ENCODE results near the gene RASGRF1. TPM values are rescaled to one million over a fixed set of nuclear protein-coding genes. Genes with fewer than 3 reads are reported as not detected.

RASGRF1 gene
- polyA plus RNA-seq, 1 donor (not counting 4 experiments of a cell fraction or from before 2014, with no cell fraction given) = 0.08 TPM

DNA sequence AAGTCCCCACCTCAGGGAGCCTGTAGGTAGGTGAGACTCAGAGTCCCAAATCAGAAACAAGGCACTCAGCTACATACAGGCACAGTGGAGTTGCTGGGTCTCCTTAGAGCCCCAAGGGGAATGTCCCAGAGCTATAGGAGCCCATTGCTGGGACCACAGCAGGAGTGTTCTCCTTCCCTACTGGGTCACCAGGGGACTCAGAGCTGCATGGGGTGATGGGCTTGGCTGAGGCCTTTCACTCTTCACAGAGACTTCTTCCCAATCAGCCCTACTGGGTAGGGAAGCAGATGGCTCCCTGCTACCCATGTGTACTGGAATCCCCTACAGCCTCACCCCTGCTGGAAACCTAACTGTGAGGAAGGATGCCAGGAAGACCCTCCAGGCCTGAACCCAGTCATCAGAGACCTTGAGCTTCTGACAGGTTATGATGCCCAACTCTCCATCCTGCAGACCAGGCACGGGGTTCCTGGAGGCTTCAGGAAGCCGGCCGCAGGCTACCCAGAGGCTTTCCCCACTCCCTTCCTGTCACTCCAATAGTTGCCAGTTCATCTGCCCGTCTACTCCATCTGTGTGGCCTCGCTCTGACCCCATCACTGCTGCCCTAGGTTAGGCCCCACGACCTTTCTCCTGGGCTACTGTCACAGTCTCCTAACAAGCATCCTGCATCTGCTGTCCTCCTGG, 24.0 kb downstream of the RASGRF1 start:
- H3K27me3 ChIP-seq (ENCODE audit: control insufficient read depth, extremely low read depth, insufficient read depth, low read length) = no peaks in the 10 kb centered on the region
- peaks cover 3% of the 10 kb centered on the region for H4K20me1 ChIP-seq (ENCODE audit: control insufficient read depth, extremely low read depth, insufficient read depth, low read length)
- H3K4me1 ChIP-seq (ENCODE audit: control insufficient read depth, extremely low read depth, insufficient read depth, low read length) = no peaks in the 10 kb centered on the region
- TF ChIP-seq EZH2 (IDR thresholded peaks at IDR 0.05; ENCODE audit: low read length) = no peak
- TF ChIP-seq, protein P1, sequence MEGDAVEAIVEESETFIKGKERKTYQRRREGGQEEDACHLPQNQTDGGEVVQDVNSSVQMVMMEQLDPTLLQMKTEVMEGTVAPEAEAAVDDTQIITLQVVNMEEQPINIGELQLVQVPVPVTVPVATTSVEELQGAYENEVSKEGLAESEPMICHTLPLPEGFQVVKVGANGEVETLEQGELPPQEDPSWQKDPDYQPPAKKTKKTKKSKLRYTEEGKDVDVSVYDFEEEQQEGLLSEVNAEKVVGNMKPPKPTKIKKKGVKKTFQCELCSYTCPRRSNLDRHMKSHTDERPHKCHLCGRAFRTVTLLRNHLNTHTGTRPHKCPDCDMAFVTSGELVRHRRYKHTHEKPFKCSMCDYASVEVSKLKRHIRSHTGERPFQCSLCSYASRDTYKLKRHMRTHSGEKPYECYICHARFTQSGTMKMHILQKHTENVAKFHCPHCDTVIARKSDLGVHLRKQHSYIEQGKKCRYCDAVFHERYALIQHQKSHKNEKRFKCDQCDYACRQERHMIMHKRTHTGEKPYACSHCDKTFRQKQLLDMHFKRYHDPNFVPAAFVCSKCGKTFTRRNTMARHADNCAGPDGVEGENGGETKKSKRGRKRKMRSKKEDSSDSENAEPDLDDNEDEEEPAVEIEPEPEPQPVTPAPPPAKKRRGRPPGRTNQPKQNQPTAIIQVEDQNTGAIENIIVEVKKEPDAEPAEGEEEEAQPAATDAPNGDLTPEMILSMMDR (optimal IDR thresholded peaks at IDR 0.05 in 1 of 3, IDR thresholded peaks at IDR 0.05 in 1 of 3, conservative IDR thresholded peaks at IDR 0.05 in 1 of 3; ENCODE audit: extremely low read depth in 1 of 3, insufficient read depth in 2 of 3, low read length in 3 of 3) = no peak
- no peaks in the 10 kb centered on the region for H3K79me2 ChIP-seq (ENCODE audit: control insufficient read depth, insufficient read depth, low read length)
- H3K4me3 ChIP-seq (ENCODE audit: control insufficient read depth in 2 of 3, extremely low read depth in 1 of 3, insufficient read depth in 2 of 3, low read depth in 1 of 3, low read length in 3 of 3) = no peak overlapping the region
- DNase-seq (ENCODE audit: low read depth, low spot score) (no peak), FAIRE-seq (no peak)
- no peaks in the 10 kb centered on the region for H3K36me3 ChIP-seq (ENCODE audit: control insufficient read depth in 2 of 2, extremely low read depth in 1 of 2, insufficient read depth in 2 of 2, low read length in 2 of 2)
- no peaks in the 10 kb centered on the region for H3K9me1 ChIP-seq (ENCODE audit: control insufficient read depth, extremely low read depth, insufficient read depth, low read length)
- no peak overlapping the region for H3K4me2 ChIP-seq (ENCODE audit: control insufficient read depth, extremely low read depth, insufficient read depth, low read depth, low read length)
- no peaks in the 10 kb centered on the region for H3K9me3 ChIP-seq (ENCODE audit: control insufficient read depth, low read depth, low read length)
- H3K27ac ChIP-seq (ENCODE audit: control insufficient read depth, insufficient read depth, low read length) = no peak overlapping the region
- dilution Hi-C loops (cut with MboI; ENCODE audit: extremely low pct_ligation_motif_present, low sequenced_read_pairs) = no loop called here
- no peak overlapping the region for H3K9ac ChIP-seq (ENCODE audit: control insufficient read depth, extremely low read depth, insufficient read depth, low read length)
- no peak overlapping the region for H2AFZ ChIP-seq (ENCODE audit: control insufficient read depth, low read length)

DNA sequence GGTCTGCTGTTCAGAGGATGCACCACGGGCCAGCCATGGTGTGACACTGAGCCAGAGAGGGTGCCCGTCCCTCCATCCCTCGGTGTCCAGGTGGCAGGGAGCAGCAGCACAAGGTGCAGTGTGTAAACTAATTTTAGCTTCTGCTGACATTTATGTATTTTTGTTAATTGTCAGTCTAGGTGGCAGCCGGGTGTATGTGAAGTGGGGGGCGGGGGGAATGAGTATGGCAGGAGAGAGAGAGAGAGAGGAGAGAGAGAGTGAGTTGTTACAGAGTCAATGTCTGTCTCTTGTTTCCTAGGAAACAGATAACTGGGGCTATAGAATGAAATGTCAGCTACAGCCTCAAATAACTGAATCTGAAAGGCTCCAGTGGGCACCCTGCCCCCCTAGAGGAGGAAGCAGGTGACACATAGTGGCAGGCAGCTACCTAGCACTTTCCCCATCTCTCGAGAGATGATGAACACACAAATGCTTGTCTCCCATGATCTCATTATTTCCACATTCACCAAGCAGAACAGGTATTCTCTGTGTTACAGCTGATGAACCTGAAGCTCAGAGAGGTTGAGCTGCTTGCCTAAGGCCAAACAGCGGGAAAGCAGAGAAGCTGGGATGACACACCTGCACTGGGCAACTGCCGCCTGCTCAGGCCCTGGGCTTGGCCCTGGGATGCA, 24.7 kb downstream of the RASGRF1 start:
- FAIRE-seq = no peak
- dilution Hi-C loops (cut with MboI; ENCODE audit: extremely low pct_ligation_motif_present, low sequenced_read_pairs) = no loop called here

More for the DNA sequence above, 24.7 kb downstream of the RASGRF1 start:
- H3K9me3 ChIP-seq (ENCODE audit: control insufficient read depth, low read depth, low read length) = no peaks in the 10 kb centered on the region
- H3K9me1 ChIP-seq (ENCODE audit: control insufficient read depth, extremely low read depth, insufficient read depth, low read length) = no peaks in the 10 kb centered on the region
- H3K4me3 ChIP-seq (ENCODE audit: control insufficient read depth in 2 of 3, extremely low read depth in 1 of 3, insufficient read depth in 2 of 3, low read depth in 1 of 3, low read length in 3 of 3) = no peak overlapping the region
- no peak overlapping the region for H2AFZ ChIP-seq (ENCODE audit: control insufficient read depth, low read length)
- H3K9ac ChIP-seq (ENCODE audit: control insufficient read depth, extremely low read depth, insufficient read depth, low read length) = no peak overlapping the region
- DNase-seq (ENCODE audit: low read depth, low spot score) = no peak
- no peaks in the 10 kb centered on the region for H3K36me3 ChIP-seq (ENCODE audit: control insufficient read depth in 2 of 2, extremely low read depth in 1 of 2, insufficient read depth in 2 of 2, low read length in 2 of 2)
- H3K27ac ChIP-seq (ENCODE audit: control insufficient read depth, insufficient read depth, low read length) = no peak overlapping the region
- H3K27me3 ChIP-seq (ENCODE audit: control insufficient read depth, extremely low read depth, insufficient read depth, low read length) = no peaks in the 10 kb centered on the region
- peaks cover 1% of the 10 kb centered on the region for H4K20me1 ChIP-seq (ENCODE audit: control insufficient read depth, extremely low read depth, insufficient read depth, low read length)
- TF ChIP-seq, protein P1 (optimal IDR thresholded peaks at IDR 0.05 in 1 of 3, IDR thresholded peaks at IDR 0.05 in 1 of 3, conservative IDR thresholded peaks at IDR 0.05 in 1 of 3; ENCODE audit: extremely low read depth in 1 of 3, insufficient read depth in 2 of 3, low read length in 3 of 3) = no peak
- TF ChIP-seq EZH2 (IDR thresholded peaks at IDR 0.05; ENCODE audit: low read length) = no peak
- H3K4me1 ChIP-seq (ENCODE audit: control insufficient read depth, extremely low read depth, insufficient read depth, low read length) = no peaks in the 10 kb centered on the region
- no peaks in the 10 kb centered on the region for H3K79me2 ChIP-seq (ENCODE audit: control insufficient read depth, insufficient read depth, low read length)
- H3K4me2 ChIP-seq (ENCODE audit: control insufficient read depth, extremely low read depth, insufficient read depth, low read depth, low read length) = no peak overlapping the region
